HG03135 (cell line): ENCODE measurements around the gene TRDN.

Experiments
- ATAC-seq: cut with Tn5 transposase; IDR thresholded peaks from one replicate; pipeline ENCODE4 v1.9.1; 2021; ENCODE audit warnings: mild to moderate bottlenecking, moderate library complexity; ENCODE audit not compliant: unreplicated experiment

TRDN gene

GRCh38 chr6:123418071-123418470 is 218.7 kb downstream of the TRDN start:
- no peak for ATAC-seq

GRCh38 chr6:123417535-123417934 is 219.2 kb downstream of the TRDN start:
- no peak for ATAC-seq

GRCh38 chr6:123415844-123416468 is 220.8 kb downstream of the TRDN start:
- ATAC-seq: peak; percentile 90

- ATAC-seq: no peak
Observed at GRCh38 chr6:123404975-123405374, 231.8 kb downstream of the TRDN start.

GRCh38 chr6:123402052-123402451 is 234.7 kb downstream of the TRDN start:
- ATAC-seq: peak; percentile 94

GRCh38 chr6:123398072-123398471 is 238.7 kb downstream of the TRDN start:
- ATAC-seq: no peak

- no peak for ATAC-seq
Observed at GRCh38 chr6:123393331-123393730, 243.4 kb downstream of the TRDN start.

GRCh38 chr6:123383718-123384117 is 253.0 kb downstream of the TRDN start:
- no peak for ATAC-seq

GRCh38 chr6:123380257-123380656 is 256.5 kb downstream of the TRDN start:
- ATAC-seq: no peak

GRCh38 chr6:123372737-123373136 is 264.0 kb downstream of the TRDN start:
- ATAC-seq: no peak

- no peak for ATAC-seq
Observed at GRCh38 chr6:123363912-123364311, 272.8 kb downstream of the TRDN start.

- no peak for ATAC-seq
Observed at GRCh38 chr6:123360359-123360758, 276.4 kb downstream of the TRDN start.

- no peak for ATAC-seq
Observed at GRCh38 chr6:123352705-123353104, 284.0 kb downstream of the TRDN start.

GRCh38 chr6:123352279-123352678 is 284.5 kb downstream of the TRDN start:
- no peak for ATAC-seq

GRCh38 chr6:123343836-123344235 is 292.9 kb downstream of the TRDN start:
- ATAC-seq: no peak

GRCh38 chr6:123338394-123338793 is 298.4 kb downstream of the TRDN start:
- ATAC-seq: no peak

- no peak for ATAC-seq
Observed at GRCh38 chr6:123333000-123333756, 303.6 kb downstream of the TRDN start.

GRCh38 chr6:123332070-123332469 is 304.7 kb downstream of the TRDN start:
- no peak for ATAC-seq

GRCh38 chr6:123329337-123329736 is 307.4 kb downstream of the TRDN start:
- no peak for ATAC-seq

GRCh38 chr6:123323452-123324329 is 313.1 kb downstream of the TRDN start:
- ATAC-seq: no peak

GRCh38 chr6:123321020-123321419 is 315.7 kb downstream of the TRDN start:
- ATAC-seq: no peak
